CD1c-positive myeloid dendritic cell (primary cell): Measurements from ENCODE around the gene IFI27L2.
A peak's percentile ranks its signal among the peaks of the same experiment; 100 is the strongest.

ENCODE experiments used
- DNase-seq: peaks from one replicate; pipeline ENCODE4 v3.0.0-alpha.2; 2016; ENCODE audit errors: extremely low spot score

The IFI27L2 gene

DNA sequence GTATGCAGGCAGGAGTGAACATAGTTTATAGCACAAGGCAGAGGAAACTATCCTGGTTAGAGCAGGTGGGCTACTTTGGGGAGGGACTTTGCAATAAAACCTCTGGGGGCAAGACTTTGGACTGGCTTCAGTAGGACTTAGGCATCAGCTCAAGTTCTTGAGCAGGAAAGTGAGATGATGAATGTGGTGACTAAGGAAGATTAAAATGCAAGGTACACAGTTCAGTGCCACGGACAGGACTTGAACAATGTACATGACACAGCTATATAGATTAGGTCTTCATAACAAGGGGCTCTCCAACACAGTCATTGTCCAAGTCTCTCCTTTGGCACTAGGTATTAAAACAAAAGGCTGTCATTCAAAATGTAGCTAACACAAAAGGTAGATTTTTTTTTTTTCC, 23.3 kb upstream of the IFI27L2 start:
- no peak for DNase-seq

GRCh38 chr14:94145902-94146527, 16.6 kb upstream of the IFI27L2 start:
- DNase-seq, result no peak

DNA sequence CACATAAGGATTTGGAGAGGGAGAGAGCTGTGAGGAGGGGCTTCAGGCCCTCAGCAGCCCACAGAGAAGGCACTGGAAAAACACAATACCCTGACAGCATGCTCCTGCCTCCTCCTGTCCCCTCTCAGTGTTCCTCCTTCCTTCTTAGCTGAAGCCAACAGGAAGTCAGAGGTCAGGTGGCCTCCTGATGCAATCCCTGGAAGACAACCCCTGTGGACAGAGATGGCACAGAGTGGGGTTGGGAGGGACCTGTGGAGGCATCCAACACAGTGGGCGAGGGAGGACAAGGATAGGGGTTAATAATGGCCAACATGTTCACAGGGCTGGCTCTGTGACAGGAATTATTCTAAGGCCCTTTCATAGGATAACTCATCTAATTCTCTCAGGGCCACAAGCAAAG, 15.4 kb upstream of the IFI27L2 start:
- DNase-seq, result peak; percentile 26

DNA sequence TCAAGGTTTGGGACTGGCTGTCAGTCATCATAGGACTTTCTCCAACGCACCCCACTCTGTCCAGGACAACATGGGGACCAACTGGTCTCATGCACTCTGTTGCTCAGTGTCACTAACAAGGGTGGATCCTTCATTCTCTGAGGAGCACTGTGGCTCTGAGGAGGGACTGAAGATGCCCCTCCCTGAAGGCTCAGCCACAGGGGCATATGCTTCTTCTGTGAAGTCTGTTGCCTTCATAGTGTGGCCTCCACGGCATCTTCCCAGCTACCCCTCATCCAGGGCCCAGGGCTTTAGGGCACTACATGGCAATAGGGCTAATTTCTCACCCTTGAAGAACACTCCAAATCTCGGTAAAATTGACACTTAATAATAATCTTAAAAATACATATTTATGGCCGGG, 14.3 kb upstream of the IFI27L2 start:
- no peak for DNase-seq

DNA sequence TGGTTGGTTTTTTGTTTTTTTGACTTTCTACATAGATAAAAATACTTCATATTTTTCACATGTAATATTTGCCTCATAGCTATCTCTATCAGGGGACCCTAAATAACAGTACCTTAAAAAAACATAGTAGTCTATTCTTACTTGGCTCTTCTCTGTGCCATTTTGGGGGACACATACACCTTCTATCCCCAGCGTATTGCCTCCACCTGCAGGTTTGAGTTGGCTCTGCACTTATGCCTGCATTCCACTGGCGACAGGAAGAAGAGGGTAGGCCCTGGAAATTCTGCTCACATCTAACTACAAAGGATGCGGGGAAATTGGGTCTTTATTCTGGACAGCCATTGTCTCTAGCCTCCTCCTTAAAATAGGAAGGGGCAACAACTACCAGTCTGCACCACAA, 13.8 kb upstream of the IFI27L2 start:
- no peak for DNase-seq

- DNase-seq, result no peak
Measured at GRCh38 chr14:94142836-94143235, 13.4 kb upstream of the IFI27L2 start.

GRCh38 chr14:94142247-94142646, 12.8 kb upstream of the IFI27L2 start:
- DNase-seq, result no peak

DNA sequence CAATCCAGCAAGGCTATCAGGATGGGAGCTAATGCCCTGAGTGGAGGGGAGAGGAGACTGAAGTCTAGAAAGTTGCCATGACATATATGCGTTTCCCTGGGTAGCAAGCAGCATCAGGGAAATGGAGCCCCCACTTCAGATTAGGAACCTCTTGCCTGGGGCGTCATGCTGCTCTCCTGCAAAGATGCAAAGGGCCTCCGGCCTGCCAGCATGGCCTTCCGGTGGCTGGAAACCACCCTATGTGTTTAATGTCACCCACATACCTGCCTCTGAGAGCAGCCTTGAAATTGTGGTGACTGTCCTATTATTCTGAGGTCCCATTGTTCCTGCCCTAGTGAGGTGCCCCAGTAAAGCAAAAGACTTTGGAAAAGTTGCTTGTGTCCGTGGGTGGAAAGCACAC, 10.0 kb upstream of the IFI27L2 start:
- DNase-seq, result no peak

DNA sequence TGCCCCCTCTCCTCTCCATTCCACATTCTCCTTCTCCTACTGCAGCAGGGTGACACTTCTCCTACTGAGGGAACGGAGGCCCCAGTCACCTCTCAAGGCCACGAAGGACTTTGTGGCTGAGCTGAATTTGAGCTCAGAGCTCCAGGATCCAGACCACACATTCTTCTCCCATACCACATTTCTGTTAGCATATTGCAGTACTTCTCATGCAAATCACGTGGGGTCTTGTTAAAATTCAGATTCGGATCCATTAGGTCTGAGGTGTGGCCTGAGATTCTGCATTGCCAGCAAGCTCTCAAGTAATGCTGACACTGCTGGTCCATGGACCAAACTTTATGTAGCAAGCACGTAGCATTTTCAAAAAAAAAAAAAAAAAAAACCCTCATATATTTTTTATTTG, 9.6 kb upstream of the IFI27L2 start:
- DNase-seq, result no peak

GRCh38 chr14:94138251-94138650, 8.8 kb upstream of the IFI27L2 start:
- no peak for DNase-seq

DNA sequence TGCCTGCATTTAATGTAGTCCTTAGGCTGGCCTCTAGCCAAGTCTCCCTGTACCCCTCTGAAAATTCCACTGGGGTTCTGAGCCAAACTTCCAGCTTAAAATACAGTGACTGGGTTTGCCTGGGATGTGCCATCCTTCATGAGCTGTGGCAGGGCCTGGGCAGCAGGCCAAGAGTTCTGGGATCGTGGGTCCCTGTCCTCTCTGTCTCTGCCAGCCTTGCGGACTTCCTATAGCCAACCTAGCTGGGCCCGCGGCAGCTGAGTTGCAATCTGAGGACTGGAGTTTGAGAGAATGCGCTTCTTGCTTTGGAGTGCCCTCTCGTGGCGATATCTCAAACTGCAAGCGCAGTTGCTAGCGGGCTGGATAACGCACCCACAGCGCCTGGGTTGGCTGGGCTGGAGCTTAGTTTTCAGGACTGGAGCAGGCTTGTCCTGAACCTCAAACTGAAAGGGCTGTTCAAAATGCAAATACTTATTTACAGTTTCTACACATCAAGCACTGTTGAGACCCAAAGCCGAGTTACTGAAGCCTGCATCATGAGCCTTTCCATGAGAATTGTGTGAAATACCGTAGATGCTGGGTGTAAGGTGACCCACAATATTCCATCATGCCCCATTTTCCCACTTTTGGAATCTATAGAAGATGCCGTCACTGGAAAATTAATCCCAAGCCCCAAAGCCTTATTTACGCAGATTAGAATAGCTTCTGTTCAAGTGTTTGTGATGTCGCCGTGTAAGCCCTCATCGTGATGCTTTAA, 7.3 kb upstream of the IFI27L2 start:
- DNase-seq, result peak; percentile 86

DNA sequence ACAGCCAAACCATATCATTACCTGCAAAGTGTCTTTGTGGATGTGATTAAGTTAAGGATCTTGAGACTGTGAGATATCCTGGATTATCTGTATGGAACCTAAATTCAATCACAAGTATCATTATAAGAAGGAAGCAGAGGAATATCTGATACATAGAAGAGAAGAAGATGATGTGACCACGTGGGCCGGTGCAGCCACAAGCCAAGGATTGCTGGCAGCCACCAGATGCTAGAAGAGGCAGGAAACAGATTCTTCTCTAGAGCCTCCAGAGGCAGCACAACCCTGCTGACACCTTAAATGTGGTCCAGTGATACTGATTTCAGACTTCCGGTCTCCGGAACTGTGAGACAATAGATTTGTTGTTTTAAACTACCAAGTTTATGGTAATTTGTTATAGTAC, 6.1 kb upstream of the IFI27L2 start:
- no peak for DNase-seq

GRCh38 chr14:94132285-94132887, 3.0 kb upstream of the IFI27L2 start:
- peak; percentile 79 for DNase-seq

- peak; percentile 67 for DNase-seq
Measured at GRCh38 chr14:94129758-94130414, 482 bp upstream of the IFI27L2 start.

DNA sequence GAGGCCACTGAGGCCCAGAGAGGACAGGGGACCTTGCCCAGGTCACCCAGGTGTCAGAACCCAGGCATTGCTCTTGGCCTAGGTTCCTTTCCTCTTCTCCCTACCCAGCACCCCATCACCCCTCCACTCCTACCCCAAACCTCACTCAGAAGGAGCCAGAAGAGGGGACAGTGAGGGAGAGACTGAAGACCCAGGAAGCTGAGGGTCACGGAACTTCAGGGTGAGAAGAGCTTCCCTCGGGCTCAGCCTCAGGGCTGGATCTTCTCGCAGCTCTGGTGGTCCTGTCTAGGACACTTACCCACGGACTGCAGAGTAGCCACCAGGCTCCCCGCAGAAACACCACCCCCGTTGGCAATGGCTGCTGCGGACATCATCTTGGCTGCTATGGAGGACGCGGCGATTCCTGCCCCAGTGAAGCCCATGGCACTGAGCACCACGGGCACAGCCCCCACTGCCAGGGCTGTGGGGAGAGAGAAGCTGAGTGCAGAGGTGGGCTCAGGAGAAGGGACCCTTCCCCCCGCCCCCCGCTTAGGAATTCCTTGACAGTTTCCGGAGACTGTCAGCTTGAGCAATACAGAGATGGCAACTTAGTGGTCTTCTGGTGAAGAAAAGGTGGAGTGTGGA, 1.1 kb downstream of the IFI27L2 start:
- no peak for DNase-seq

DNA sequence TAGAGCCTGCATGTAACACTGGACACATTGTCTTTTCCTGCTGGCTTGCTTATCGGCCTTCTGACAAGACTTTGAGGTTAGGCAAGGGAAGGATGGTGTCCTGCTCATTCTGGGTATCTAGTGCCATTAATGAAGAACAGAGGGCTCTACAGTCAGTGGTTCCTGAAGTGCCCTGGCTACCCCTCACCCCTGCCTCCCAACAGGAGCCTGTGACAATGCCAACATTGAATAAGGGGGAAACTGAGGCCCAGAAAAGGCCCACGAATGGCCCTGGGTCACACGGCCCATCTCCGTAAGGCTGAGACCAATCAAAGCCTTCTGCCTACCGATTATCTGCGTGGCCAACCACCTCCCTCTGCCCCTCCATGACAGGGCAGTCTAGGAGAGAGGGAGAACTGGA, 2.1 kb downstream of the IFI27L2 start:
- DNase-seq, result no peak

DNA sequence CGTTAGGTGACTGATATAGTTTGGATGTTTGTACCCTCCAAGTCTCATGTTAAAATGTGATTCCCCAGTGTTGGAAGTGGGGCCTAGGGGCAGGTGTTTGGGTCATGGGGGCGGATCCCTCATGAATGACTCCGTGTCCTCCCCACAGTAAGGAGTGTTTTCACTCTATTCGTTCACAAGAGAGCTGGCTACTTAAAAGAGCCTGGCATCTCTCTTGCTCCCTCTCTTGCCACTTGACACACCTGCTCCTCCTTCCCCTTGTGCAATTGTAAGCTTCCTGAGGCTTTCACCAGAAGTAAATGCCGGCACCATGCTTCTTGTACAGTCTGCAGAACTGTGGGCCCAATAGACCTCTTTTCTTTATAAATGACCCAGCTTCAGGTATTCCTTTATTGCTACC, 2.6 kb downstream of the IFI27L2 start:
- DNase-seq, result no peak

DNA sequence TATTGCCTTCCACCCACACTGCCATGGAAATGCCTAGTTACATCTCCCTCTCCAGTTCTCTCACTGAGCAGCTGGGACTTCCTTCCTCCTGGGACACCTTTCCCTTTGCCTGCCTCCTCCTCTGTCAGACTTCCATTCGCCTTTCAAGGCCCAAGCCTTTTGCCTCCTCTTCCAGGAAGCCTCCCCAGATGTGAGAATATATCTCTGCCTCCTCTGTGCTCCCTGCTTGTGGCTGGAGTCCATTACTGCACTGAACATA, 3.1 kb downstream of the IFI27L2 start:
- DNase-seq, result no peak

- DNase-seq, result no peak
Measured at GRCh38 chr14:94125659-94126418, 3.6 kb downstream of the IFI27L2 start.

DNA sequence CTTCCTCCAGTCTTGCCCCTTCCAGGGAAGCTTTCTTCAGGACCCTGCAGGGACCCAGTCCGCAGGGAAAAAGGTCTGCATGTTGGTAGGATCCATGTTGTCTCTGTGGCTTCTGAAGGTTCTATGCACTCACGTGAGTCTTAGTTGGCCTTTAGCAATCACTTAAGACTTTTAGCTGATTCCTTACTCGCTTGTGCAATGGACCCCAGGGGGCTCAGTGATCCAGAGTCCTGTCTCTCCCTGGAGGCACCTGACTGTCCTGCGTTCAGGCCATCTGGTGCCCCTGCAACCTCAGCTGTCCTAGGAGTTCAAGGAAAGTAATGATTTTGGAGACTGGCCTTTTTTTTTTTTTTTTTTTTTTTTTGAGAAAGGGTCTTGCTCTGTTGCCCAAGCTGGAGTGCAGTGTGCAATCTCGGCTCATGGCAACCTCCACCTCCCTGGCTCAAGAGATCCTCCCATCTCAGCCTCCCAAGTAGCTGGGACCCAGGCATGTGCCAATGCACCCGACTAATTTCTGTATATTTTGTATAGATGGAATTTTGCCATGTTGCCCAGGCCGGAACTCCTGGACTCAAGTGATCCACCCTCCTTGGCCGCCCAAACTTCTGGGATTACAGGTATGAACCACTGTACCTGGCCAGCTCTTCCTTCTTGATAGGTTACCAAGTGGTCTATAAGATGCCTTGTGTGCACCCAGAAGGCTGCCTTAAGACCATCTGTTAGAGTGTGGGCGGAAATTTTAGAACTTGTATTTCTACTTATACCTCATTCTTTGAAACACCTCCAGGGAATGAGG, 4.6 kb downstream of the IFI27L2 start:
- no peak for DNase-seq

GRCh38 chr14:94123868-94124267, 5.5 kb downstream of the IFI27L2 start:
- no peak for DNase-seq
